OCI-M1 (cell line): Measurements from ENCODE around the gene NFE2.
"Not testable (repeated sequence)": the region's sequence is repeated elsewhere in the genome, so short reads cannot be mapped to it uniquely, and the experiment has no call there.

Experiments used
- DNase-seq: peaks from one replicate; lab custom pipeline; 2025; lab: John Stamatoyannopoulos, UW

The NFE2 gene

DNA sequence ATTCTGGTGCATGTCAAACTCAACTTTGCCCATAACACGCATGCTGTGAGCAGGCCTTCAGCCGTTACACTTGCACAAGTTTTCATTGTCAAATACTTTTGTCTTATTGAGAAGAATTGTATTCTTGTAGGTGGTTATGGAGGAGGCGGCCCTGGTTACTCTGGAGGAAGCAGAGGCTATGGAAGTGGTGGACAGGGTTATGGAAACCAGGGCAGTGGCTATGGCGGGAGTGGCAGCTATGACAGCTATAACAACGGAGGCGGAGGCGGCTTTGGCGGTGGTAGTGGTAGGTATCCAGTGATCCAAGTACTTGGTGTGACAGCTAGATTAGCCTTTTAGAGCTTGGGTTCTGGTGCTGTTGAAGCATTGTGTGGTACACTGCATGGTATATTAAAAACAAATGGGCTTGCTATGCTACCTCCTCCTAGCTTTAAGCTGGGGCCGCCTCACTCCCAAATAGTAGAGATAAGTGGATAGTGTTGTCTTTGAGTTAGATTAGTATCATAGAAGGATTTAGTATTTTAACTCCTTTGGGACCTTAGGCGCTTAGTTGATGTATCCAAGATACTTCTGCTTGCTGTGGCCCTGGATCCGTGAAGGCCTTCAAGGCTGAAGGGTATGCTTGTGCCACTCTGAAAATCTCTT, 17.7 kb downstream of the NFE2 start:
- DNase-seq = peak; percentile 37

DNA sequence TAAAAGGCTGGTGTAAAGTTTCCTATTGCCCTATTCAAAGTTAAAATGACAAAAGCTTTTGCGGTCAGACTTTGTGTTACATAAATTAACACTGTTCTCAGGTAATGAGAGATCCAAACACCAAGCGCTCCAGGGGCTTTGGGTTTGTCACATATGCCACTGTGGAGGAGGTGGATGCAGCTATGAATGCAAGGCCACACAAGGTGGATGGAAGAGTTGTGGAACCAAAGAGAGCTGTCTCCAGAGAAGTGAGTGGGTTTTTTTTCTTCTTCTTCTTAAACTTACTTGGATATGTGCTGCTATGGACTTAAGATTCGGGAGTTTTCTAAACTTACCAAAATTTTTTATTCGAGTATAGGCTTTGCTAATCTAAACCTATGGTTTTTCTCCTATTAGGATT, 19.1 kb downstream of the NFE2 start:
- peak; percentile 56 for DNase-seq

DNA sequence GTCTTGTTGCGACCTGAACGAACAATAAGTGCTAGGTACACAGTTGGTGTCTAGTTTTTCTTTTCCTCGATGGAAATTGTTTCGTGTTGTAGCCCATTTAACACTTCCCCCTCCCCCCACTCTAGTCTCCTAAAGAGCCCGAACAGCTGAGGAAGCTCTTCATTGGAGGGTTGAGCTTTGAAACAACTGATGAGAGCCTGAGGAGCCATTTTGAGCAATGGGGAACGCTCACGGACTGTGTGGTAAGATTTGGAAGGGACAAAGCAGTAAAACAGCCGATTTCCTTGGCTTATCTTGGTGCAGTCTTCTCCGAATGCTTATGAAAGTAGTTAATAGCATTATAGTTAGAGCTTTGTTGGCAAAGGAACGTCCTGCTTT, 19.6 kb downstream of the NFE2 start:
- DNase-seq = not testable (repeated sequence)

DNA sequence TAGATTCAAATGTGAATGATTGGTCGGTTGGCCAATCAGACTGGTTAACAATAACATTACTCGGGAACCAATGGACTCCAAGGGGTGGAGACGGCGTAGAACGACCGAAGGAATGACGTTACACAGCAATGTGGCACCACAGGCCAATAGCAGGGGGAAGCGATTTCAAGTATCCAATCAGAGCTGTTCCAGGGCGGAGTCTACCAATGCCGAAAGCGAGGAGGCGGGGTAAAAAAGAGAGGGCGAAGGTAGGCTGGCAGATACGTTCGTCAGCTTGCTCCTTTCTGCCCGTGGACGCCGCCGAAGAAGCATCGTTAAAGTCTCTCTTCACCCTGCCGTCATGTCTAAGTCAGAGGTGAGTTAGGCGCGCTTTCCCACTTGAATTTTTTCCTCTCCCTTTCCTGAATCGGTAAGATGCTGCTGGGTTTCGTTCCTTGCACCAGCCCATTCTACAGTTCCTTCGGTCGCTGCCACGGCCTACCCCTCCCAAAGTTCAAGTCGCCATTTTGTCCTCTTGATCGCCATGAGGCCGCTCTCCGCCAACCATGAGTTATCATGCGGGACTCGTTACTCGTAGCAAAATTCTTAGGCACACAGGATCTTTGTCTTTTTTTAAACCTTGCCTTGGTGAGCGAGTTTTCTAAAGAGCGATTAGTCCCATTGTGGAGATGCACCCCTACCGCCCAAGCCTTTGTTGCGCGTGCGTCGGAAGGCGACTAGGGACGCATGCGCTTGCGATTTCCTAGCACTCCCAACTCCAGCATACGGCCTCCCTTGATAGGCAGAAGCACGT, 20.2 kb downstream of the NFE2 start, which contains the start of gene HNRNPA1:
Gene HNRNPA1 (plus strand): TSS at position 259 of the 793 bp plus-strand sequence. CDS start 82 bp downstream, at position 341.
- DNase-seq = peak; percentile 99

DNA sequence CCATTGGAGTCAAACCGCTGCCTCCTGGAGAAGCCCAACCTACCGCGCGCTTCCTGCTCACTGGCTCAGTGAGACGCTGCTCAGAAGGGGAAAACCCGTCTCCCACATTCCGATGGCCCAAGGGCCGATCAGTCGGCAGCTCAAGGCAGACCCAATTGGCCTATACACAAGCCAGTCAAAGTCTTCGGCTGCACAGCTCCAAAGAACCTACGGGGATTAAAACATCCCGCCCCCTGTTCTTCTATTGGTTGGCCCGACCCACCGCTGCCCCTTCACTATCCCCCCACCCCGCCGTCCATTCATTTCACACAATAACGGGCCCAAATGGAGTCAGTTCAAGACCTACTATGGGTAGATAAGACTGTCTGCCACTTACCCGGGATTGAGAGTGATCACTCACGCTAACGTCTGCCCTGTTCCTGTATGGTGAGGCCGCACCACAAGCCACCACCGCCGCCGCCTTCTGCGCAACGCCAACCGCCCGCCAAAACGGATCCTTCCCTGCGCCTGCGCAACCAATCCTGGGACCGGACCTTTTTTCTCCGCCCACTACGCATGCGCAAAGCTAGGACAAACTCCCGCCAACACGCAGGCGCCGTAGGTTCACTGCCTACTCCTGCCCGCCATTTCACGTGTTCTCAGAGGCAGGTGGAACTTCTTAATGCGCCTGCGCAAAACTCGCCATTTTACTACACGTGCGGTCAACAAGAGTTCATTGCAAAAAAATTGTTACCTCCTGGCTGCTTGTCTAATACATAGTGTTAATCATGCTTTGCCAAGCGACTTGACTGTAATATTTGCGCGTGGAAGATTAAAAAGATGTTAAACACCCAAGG, 21.0 kb downstream of the NFE2 start, which contains the start of gene CBX5:
Gene CBX5 (minus strand): TSS at position 491 of the 836 bp plus-strand sequence. CDS start 22,472 bp downstream, outside the sequence.
- DNase-seq = peak; percentile 99

DNA sequence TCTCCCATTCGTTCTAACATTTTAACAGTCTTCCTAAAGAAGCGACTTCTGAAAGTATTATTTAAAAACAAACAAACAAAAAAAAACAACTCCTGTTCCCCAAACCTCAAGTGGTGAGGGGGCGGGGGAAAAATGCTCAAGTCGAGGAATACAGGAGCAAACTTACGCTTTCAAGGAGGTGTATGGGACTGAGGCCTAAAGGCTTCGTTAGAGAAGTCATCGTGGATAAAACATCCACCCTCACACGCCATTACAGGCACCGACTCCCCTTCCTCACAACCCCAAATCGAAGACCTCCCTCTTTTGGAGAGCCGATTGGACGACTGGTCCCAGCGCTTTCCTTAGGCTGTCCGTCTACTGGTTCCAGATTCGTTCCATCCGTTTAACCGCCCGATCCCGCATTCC, 21.6 kb downstream of the NFE2 start:
- DNase-seq = no peak

DNA sequence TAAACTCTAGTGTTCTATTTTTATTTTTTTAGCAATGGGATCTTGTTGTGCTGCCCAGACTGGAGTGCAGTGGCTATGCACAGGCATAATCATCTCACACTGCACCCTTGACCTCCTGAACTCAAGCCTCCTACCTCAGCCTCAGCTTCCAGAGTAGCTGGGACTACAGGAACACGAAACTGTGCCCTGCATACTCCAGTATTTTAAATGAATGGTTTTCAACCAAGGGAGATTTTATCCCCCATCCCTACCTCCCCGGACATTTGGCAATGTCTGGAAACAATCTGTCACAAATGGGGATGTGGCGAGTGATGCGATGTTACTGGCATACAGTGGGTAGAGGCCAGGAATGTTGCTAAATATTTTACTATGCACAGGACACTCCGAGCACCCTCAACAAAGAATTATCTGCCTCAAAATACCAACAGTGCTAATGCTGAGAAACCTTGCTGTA, 23.0 kb downstream of the NFE2 start:
- no peak for DNase-seq

DNA sequence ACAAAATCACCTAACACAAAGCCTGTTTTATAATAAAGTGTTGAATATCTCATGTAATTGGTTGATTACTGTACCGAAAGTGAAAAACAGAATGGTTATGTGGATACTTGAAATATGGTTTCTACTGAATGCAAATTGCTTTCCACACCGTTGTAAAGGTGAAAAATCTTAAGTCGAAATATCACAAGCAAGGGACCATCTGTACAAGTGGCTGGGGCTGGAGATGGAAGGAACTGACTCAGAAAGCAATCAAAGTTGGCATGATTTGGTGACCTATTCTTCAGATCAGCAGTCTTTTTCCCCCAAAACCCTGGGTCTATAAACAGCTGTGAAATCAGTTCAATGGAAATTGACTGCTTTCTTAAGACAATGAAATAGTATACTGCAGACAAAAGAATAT, 24.4 kb downstream of the NFE2 start:
- no peak for DNase-seq

DNA sequence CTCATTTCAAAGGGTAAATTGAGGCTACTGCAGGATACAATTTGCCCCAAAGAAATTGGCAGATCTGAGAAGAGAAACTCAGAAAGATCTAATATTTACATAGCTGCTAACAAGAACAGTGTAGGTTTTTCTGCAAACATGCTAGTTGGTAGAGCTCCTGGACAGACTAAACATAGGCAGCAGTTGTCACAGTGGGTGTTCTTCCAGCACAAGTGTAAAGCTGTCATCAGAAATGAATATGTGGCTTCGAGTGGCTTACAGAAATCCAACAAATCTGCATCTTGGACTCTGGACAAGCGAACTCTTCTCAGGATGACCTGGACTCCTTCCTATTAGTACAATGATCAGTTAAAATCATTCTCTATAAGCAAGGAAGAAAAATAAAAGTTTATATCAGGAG, 26.8 kb downstream of the NFE2 start:
- DNase-seq = no peak

DNA sequence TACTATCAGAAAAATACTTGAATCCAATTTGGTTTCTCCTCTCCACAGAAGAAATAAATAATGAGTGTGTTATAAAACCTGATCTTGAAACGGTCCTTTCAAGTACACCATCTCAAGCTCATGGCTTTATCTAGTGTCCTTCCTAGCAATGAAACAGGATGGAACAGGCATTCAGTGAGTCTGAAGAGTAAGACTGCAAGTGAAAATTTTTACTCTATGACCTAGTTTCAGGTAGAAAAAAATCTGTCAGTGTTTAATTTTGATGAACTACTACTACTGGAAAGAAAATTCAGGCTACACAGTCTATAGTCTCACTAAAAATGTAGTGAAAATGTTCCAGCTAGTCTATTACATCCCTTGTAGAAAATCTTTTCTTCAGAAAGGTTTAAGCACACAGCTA, 28.6 kb downstream of the NFE2 start:
- DNase-seq = no peak

DNA sequence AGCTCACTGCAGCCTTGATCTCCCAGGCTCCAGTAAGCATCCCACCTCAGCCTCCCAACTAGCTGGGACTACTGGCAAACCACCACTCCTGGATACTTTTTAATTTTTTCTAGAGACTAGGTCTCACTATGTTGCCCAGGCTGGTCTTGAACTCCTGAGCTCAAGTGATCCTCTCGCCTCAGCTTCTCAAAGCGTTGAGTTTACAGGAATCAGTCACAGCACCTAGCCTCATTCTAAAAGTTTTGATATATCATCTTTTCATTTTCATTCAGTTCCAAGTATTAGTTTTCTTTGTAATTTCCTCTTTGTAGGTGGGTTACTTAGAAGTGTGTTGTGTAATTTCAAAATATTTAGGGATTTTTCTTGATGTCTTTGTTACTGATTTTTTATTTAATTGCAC, 30.5 kb downstream of the NFE2 start:
- no peak for DNase-seq

DNA sequence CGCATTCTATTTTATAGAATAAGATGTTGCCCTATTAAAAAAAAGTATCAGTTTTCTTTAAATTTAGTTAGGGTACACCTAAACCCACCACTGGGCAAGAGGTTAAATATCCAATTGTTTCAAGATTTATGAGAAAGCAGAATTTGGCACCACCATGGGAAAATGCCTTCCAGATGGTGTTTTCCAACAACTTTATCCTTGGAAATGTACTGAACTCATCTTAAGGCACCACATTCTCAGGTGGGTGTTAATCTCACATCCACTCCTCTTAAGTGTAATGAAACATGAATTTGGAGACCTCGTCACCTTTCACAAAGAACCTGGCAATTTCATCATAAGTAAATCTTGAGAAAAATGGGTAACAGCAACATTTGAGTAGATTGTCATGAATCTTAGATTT, 34.0 kb downstream of the NFE2 start:
- DNase-seq = no peak

DNA sequence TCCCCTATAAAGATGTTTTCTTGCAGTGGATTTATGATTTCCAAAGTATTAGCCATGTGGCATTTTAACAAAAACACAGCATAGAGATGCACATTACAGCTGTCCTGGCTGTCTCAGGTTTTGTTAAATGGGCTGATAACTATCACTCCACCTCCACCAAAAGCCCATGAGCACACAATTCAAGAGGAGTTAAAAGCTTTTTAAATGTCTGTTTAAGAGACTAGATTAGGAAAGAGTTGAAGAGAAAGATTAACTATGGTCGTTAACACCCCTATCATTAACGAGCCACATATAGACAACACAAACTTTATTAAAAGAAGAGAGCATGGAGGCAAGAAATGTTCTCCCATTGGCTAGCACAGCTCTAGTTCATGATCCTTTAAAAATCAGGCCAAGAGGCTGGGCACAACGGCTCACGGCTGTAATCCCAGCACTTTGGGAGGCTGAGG, 35.4 kb downstream of the NFE2 start:
- DNase-seq = no peak

DNA sequence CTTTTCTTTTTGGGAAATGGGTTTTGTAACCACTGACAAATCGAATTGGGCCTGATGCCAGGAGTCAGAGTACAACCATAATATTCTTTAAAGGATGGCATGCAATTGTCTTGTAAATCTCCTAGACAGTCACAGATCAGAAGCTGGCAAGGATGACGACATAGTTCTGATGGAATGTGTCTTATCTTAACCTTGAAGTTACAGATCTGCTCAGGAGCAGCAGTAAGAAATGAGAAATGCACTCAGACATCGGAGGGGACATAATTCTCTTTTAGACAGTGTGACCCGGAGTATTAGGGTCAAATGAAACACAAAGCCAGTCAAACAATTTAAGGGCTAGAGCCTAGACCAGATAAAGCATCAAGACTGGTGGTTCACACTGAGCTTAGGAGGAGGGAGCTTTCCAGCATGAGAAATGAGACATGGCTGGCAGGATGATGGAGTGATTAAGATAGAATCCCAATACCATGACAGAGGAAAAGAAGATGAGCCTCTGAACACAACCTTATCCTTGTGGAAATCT, 38.4 kb downstream of the NFE2 start:
- DNase-seq = peak; percentile 81

DNA sequence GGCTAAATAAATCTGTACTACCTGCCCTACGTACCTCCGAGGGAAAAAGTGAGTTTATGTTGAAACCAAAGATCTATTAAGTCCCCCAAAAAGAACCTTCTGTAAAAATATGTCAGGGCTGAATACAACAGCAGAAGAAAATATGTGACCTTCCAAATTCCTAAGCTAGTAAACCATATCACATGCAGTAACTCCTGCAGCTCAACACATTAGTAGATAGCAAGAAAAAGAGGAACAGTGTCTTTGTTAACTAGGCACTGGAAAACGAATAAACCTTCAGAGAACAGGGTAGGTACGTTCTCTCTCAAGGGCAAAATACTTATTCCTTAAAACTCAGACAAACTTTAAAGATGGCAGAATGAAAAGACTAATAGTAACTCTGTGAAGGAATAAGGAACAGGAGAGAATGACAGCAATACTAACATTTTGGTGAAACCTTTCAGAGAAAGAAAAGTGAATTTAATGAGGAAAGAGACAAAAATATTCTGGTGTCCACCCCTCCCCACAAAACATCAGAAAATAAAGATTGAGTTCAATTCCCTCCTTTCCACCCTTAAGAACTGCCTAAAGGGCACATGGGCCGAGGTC, 38.9 kb downstream of the NFE2 start:
- DNase-seq = peak; percentile 79

DNA sequence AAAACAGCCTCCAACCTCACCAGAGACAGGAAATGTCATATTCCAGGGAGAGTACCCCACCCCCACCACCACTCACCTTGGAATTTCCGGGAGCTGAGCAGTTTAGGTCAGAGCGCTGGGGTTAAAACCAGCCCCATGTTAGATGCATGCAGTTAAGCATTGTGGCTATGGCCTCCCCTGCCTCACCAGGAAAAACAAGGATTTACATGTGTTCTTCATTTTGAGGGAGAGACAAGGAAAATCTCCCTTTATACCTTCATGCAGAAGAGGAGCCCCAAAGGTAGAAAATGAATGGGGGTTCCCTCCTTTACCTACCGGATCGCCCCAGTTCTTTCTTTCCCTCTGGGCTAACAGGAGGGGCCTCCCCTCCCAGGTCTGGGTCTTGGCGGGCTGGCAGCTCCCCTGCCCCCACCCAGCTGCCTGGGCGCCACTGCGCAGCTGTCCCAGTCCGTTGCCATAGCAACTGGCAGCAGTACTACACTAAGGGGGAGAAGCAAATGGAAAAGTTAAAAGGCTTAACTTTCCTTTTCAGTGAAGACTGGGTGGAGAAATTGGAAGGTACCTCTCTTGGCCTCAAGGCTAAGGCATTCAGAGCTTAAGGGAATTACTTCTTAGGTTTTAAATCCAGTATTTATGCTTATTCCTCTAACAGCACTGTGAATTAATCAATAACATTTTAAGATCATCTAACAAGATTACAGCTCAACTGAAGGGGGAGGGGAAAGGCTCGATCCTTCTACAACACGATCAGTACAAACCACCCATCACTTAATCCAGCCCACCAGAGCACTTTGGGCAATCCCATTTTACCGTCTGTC, 41.4 kb downstream of the NFE2 start:
- DNase-seq = peak; percentile 86

DNA sequence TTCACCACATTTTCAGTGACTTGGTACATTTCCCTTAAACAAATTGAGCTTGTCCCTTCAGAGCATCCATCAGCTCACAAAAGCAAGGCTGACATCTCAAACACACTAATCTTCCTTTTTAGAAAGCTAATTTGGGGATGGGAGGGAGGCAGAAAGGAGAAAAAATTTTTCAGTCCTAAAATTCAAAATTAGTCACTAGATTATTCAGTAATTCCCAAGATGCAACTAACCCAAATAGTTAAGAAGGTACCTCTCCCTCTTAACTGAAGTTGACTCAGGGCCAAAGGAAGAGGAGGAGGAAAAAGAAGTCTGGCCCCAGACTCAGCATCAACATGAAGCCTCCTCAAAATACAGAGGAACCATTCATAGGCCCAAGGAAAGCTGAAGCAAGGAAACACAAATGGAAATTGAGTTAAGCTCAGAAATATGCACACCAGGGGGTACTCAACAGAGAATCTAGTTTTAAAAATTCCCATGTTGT, 42.6 kb downstream of the NFE2 start:
- no peak for DNase-seq

DNA sequence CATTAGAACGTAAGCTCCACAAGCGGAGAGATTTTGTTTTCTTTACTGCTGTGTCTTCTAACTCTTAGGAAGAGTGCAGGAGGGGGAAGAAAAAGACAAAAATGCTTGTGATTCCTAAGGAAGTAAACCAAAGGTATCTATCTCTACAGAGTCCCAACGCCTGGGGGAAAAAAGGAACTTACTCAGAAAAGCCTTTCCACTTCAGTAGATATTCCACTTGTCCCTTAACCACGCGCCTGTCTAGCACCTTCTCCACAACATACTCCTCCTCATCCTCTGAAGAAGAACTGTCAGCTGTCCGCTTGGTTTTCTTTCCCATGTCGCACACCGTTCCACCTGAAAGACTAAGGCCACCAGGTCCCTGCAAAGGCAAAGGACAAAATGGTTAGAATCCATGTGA, 43.5 kb downstream of the NFE2 start:
- DNase-seq = peak; percentile 19

DNA sequence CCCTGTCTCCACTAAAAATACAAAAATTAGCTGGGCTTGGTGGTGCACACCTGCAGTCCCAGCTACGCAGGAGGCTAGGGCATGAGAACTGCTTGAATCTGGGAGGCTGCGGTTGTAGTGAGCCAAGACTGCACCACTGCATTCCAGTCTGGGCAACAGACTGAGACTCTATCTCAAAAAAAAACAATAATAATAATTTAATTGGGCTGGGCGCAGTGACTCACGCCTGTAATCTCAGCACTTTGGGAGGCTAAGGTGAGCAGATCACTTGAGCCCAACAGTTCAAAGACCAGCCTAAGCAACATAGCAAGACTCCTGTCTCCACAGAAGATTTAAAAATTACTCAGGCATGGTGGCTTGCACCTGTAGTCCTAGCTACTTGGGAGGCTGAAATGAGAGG, 47.6 kb downstream of the NFE2 start:
- no peak for DNase-seq

DNA sequence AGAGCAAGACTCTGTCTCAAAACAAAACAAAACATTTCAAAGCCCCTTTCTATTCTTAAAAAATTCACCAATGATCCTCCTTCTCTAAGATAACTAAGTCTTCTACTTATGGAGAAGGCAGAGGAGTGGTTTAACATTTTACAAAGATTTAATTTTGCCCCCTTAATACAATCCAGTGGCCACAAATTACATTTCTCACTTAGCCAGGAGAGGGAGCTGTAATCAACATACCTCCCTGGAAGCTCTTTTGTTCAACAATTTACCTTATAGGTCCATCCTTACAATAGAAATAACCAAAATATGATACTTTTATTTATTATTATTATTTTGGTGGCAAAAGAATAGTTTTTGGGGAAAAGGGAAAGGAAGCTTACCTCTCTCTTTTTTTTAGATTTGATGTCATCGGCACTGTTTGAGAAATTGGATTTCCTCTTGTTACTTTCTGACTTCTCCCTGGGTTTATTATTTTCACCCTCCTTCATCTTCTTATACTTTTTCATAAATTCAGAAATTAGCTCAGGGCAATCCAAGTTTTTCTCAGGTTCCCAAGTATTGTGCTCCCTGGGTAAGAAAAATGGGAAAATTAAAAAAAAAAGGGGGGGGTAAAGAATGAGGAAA, 49.0 kb downstream of the NFE2 start:
- peak; percentile 78 for DNase-seq
